Skin of body (tissue), 2 donors: ENCODE data around the gene DCPS. TPM values are rescaled to one million over a fixed set of nuclear protein-coding genes. Genes with fewer than 3 reads are reported as not detected.
"Not testable (repeated sequence)": the region's sequence is repeated elsewhere in the genome, so short reads cannot be mapped to it uniquely, and the experiment has no call there.

ENCODE experiments used
- DNase-seq: peaks from one replicate; lab custom pipeline; 2025; lab: John Stamatoyannopoulos, UW
- total RNA-seq: library from RNA; depleted of rRNA; stranded (reverse); fragments of >200 nt; gene quantifications from one replicate; pipeline ENCODE4 v1.2.3, GENCODE V29; 2014

Gene DCPS
- 6.3 TPM for total RNA-seq

DNA sequence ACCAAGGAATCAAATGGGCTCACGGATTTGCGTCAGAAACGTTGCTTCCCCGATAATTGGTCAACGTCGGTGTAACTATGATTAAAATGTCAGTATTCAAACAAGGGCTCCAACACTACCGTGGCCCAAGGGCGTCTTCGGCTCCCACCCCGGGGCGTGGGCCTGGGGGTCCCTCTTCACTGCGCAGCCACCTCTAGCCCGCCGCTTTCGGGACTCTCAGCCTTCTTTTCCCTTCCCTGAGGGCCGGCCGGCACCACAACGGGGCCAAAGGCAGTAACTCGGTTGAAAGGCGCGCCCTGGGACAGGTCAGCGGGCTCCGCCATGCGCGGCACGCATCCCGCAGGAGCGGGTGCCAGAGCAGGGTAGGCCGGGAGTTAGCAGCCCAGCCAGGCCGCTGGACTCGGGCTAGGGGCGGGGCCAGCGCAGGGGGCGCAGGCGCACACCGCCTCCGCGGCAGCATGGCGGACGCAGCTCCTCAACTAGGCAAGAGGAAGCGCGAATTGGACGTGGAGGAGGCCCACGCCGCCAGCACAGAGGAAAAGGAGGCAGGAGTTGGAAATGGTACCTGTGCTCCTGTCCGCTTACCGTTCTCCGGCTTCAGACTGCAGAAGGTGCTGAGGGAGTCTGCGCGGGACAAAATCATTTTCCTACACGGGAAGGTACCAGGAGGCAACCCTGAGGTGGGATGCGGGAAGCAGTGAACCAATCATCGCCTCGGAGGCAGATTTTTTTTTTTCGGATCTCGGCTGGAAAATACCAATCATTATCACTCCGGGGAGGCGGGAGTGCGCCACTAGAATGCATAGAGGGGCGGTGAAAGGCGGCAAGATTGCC lies at the start of gene DCPS:
Gene DCPS (plus strand): TSS at position 438 of the 834 bp plus-strand sequence. CDS start 21 bp downstream, at position 459.
- peak; percentile 81 for DNase-seq

DNA sequence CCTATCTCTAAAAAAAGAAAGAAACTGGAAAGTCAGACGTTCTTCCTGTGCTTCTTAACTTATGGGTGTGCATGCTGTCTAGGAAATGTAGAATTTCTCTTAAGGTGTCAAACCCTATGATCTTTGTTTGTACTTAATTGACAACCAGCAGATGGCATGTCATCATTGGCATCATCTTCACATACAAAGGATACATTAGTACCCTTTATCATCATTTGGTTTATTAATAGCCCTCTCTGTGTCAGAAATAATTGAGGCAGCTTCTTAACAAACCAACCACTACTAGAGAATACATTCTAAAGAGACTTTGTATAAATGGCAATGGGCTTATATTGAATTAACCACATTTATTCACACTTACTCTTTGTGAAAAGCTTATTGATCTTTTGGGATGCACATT lies 49.0 kb upstream of the DCPS start:
- DNase-seq, result no peak

DNA sequence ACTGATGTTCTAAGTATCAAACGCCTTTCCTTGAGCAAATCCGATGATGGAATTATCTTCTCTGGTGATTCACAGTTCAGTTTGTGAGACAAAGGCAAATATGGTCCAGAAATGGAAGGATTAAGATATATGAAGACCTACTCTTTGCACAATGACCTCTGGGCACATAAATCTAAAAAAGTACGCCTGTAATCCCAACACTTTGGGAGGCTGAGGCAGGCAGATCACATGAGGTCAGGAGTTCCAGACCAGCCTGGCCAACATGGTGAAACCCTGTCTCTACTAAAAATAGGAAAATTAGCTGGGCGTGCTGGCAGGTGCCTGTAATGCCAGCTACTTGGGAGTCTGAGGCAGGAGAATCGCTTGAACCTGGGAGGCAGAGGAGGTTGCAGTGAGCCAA lies 48.4 kb upstream of the DCPS start:
- DNase-seq, result not testable (repeated sequence)

DNA sequence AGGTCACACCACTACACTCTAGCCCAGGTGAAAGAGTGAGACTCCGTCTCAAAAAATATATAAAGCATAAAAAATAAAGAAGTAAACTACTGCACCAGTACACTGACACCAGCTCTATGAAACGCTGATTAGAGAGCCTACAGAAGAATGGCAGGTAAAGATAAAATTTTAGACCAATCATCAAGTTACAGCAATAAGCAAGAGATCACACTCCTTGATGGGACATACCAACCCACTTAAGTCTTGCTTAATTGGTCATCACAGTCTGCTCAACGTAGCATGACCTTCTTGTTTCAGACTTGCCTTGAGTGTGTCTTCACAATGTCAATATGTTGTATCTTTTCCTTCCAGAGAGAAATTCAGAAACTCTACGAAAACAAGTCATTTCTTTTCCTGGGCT lies 47.6 kb upstream of the DCPS start:
- no peak for DNase-seq

DNA sequence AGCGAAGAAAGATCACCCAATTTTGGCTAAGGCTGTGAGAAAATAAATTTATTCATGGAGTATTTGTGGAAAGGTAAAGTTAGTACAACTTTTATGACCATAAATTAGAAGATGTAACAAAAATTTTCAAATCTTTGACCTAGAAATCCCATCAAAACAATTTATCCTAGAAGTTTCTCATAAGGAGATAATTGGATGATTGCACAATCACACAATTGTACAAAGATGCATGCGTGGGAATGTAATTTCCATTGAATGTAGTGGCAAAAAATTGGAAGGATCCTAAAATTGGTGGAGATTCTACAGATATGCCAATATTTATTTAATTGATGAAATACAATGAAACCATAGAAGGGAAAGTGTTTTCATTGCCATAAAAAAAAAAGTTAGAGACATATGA lies 46.7 kb upstream of the DCPS start:
- DNase-seq, result no peak

GRCh38 chr11:126257764-126258163 lies 46.1 kb upstream of the DCPS start:
- DNase-seq, result no peak

- DNase-seq, result no peak
These were observed 41.6 kb upstream of the DCPS start for GRCh38 chr11:126262216-126262615.

GRCh38 chr11:126263489-126263888 lies 40.4 kb upstream of the DCPS start:
- no peak for DNase-seq

- DNase-seq, result no peak
These were observed 38.0 kb upstream of the DCPS start for GRCh38 chr11:126265811-126266210.

GRCh38 chr11:126267650-126268049 lies 36.2 kb upstream of the DCPS start:
- no peak for DNase-seq

GRCh38 chr11:126268361-126268707 lies 35.5 kb upstream of the DCPS start:
- no peak for DNase-seq

DNA sequence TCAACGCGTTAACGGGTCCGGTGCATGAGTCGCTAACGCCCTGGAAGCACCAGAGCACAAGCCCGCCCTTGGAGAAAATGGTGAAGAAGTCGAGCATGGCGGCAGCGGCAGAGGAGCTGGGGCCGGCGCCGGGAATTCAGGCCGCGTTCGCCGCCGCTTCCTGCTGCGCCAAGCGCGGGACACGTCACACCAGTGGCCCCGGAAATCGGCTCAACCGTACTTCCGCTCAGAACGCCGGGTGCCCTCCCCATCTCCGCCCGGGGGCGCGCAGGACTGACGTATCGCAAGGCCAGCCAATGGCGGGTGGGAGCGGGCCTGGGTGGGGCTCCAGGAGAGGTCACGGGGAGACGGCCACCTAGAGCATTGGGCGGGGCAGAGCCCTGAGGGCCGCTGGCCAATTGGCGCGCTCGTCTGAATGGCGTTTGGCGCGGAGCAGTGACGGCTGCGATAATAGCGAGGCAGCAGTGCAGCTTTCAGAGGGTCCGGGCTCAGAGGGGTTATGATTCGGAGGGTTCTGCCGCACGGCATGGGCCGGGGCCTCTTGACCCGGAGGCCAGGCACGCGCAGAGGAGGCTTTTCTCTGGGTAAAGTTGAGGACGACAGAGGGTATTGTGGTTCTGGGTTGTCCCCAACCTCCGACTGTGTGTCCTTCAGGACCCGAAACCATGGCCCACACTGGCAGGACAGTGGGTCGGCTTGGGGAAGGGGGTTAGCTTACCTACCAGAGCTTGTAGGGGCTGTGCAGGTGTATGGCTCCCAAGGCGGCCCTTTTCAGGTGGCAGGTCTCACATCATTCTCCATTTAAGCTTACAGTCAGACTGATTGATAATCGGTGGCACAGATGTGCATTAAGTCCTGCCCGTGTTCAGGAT lies 34.9 kb upstream of the DCPS start, which contains the start of the genes FOXRED1 and SRPRA:
Gene FOXRED1 (plus strand): TSS at position 447 of the 872 bp plus-strand sequence. CDS start 53 bp downstream, at position 500.
Gene SRPRA (minus strand): TSS at position 188 of the 872 bp plus-strand sequence. CDS start 91 bp downstream, at position 97.
- peak; percentile 99 for DNase-seq

DNA sequence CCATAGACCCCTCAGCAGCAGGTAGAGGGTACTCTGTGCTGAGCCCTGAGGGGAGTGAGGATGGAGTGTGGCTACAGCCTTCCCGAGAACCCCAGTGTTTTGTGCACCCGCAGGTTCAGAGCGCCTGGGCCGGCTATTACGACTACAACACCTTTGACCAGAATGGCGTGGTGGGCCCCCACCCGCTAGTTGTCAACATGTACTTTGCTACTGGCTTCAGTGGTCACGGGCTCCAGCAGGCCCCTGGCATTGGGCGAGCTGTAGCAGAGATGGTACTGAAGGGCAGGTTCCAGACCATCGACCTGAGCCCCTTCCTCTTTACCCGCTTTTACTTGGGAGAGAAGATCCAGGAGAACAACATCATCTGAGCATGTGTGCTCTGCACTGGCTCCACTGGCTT lies 26.5 kb upstream of the DCPS start:
- DNase-seq, result no peak

DNA sequence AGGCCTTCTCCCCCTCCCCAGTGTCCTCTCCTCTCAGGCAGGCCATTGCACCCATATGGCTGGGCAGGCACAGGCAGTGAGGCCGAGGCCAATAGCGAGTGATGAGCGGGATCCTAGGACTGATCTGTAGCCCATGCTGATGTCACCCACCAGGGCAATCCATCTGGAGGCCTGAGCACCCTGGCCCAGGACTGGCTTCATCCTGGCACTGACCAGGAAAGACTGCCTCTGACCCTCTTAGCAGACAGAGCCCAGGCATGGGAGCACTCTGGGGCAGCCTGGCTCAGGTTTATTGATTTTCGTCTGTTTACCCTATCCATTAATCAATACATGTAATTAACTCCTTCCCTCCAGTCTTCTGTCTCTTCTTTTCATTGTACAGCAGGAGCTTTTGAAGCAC lies 26.1 kb upstream of the DCPS start:
- no peak for DNase-seq

DNA sequence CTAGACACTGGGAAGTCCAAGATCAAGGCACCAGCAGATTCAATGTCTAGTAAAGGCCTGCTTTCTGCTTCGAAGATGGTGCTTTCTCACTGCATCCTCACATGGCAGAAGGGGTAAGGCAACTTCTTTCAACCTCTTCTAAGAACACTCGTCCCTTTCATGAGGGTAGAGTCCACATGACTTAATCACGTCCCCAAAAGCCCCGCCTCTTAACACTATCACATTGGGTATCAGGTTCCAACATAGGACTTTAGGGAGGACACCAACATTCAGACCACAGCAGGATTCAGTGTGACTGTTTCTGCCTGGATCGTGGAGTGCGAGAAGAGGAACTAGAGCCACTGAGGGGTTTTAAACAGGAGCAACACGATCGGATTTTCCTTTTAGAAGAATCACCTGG lies 24.7 kb upstream of the DCPS start:
- no peak for DNase-seq

DNA sequence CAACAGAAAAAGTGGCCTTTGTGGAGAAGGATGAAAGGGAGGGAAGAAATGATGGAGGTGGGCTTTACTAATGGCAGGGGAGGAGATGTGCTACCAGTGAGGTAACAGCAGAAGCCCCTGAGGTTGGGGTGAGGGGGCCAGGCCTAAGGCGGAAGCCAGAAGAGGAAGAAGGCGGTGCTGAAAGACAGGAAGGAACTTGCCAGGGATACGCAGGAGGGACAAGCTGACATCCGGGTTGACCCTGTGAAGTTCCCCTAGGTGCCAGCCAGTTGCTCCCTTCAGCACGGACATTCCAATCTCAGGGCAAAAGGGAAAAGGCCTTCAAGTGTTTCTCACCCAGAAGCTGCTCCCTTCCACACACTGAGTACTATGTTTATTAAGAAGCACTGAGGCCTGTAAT lies 23.3 kb upstream of the DCPS start:
- DNase-seq, result no peak

DNA sequence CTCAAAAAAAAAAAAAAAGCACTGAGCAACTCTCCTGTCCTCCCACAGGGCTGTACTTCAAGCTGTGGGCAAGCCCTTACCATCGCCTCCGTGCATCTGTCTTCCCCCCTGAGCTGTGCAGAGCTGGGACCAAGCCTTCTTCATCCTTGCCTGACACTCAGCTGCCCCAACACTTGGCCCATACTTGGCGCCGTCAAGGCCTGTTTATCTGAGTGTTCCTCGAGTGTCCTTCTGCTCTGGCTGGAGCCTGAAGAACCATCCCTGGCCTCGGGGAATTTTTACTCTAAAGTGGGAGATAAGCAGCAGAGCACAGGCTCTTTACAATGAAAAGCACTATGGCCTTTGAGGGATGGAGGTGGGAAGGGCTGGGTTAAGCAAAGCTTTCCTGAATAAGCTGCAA lies 22.6 kb upstream of the DCPS start:
- DNase-seq, result no peak

- DNase-seq, result no peak
These were observed 22.1 kb upstream of the DCPS start for GRCh38 chr11:126281666-126282175.

DNA sequence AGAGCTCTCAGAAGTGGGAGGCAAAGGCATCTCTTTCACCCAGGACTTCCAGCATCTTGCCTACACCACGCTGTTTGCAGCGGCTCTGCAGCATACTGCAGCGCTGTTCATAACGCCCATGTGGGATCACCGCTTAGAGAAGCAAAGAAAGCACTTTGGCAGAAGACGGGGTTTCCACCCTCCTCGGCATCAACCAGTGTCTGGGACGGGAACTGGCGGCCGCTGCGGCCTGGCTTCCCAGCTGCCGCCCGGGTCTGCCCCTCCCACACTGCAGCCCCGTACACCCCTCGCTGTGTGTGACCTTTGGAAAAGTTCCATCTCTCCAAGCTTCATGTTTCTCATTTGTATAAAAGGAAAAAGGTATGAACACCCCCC lies 21.5 kb upstream of the DCPS start:
- peak; percentile 48 for DNase-seq

GRCh38 chr11:126282736-126283591 lies 20.9 kb upstream of the DCPS start, which contains the start of gene TIRAP:
TSS of gene TIRAP (plus strand) at chr11:126283093. CDS start at chr11:126290895, 7,802 bp downstream.
- peak; percentile 33 for DNase-seq

GRCh38 chr11:126284829-126285228 lies 19.0 kb upstream of the DCPS start:
- DNase-seq, result peak; percentile 37
